GM18868 (cell line): ENCODE data around the gene HLF.

Experiments
- ATAC-seq: cut with Tn5 transposase; IDR thresholded peaks from one replicate; pipeline ENCODE4 v1.9.1; 2021; ENCODE audit warnings: mild to moderate bottlenecking, moderate library complexity; ENCODE audit not compliant: unreplicated experiment

HLF gene

DNA sequence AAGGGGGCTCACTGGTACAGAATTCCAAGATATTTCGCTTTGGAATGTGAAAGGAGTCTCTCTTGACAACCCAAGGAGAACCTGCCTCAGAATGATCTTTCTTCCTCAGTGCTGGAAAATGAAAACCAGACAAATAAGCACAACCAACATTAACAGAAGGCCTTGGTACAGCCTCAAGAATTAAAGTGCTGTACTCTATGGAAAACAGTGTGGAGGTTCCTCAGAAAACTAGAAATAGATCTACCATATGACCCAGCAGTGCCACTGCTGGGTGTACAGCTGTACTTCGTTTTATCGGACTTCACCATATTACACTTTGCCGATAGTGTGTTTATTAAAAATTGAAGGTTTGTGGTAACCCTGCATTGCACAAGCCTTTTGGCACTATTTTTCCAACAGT lies 25.2 kb downstream of the HLF start:
- ATAC-seq: no peak

DNA sequence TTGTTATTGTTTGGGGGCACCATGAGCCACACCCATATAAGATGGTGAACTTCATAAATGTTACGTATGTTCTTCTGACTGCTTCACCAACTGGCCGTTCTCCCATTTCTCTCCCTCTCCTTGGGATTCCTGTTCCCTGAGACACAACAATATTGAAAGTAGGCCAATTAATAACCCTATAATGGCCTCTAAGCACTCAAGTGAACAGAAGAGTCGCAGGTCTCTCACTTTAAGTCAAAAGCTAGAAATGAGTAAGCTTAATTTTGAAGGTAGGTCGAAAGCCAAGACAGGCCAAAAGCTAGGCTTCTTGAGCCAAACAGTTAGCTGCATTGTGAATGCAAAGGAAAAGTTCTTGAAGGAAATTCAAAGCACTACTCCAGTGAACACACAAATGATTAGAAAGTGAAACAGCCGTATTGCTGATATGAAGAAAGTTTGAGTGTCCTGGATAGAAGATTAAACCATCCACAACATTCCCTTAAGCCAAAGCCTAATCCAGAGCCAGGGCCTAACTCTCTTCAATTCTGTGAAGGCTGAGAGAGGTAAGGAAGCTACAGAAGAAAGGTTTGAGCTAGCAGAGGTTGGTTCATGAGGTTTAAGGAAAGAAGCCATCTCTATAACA lies 25.8 kb downstream of the HLF start:
- ATAC-seq: no peak

DNA sequence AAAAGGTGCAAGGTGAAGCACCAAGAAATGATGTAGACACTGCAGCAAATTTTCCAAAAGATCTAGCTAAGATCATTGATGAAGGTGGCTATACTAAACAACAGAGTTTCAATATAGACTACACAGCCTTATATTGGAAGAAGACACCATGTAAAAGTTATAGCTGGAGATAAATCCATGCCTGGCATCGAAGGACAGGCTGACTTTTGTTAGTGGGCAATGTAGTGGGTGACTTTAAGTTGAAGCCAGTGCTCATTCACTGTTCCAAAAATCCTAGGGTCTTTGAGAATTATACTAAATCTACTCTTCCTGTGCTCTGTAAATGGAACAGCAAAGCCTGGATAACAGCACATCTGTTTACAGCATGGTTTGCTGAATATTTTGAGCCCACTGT lies 26.4 kb downstream of the HLF start:
- no peak for ATAC-seq

DNA sequence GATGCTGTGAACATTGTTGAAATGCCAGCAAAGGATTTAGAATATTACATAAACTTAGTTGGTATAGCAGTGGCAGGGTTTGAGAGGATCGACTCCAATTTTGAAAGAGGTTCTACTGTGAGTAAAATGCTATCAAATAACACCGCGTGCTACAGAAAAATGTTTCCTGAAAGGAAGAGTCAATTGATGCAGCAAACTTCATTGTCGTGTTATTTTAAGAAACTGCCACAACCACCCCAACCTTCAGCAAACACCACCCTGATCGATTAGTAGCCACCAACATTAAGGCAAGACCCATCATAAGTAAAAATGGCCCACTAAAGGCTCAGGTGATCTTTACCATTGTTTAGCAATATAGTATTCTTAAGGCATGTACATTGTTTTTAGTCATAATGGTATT lies 27.3 kb downstream of the HLF start:
- ATAC-seq: no peak

GRCh38 chr17:55294042-55294751 lies 29.4 kb downstream of the HLF start:
- no peak for ATAC-seq

DNA sequence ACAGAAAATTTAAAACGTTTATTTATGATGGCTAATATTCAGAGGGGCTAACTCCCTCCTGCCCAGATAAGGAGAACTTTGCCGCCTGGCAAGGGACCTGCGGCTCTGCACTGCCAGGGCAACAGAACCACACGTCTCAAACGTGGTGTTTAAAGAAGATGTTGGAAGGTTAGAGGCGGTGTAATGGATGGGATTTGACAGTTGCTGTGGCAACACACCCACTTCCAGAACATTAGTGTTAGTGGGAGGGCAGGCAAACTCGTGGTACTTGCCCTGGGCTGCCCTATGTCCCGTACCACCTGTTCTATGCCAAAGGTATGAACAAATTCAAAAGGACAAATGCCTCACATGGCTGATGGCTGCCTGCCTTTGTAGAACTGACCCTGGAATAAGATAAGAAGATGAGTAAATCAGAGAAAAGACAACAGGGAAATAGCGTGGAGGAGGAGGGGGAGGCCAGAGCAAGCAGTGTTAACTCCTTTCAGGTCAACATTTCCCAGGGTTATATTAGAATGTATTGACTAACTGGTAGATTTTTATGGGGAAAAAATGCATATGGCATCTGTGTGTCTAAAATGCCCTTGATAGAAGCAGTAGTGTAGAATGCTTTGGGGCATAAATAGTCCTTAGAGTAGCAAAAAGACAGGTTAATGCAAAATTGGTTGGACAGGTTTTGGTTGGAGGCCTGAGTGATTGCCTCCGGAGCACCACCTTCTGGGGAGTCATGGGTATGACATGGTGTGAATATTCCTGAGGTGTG lies 30.8 kb downstream of the HLF start:
- ATAC-seq: peak; percentile 88

DNA sequence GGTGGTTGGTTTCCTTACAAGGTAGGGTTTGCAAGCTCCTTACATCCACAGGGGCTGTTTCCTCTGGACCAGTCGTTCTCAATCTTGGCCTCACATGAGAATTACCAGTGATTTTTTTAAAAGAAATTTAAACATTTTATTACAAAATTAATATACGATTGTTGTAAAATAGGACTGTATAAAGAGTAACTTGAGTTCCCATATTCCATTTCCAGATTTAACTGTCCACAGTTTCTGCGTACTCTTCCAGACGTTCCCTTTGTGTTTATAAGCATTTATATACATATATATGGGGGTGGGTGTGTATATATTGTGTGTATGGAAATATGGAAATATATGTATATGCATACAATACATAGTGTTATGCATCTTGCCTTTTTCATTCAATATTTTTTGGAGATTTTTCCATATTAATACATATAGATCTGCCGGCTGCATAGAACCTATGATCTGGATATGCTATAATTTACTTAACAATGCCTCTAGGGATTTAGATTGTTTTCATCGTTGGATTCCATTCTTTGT lies 31.5 kb downstream of the HLF start:
- no peak for ATAC-seq

- no peak for ATAC-seq
Measured at GRCh38 chr17:55296699-55297098, 31.9 kb downstream of the HLF start.

DNA sequence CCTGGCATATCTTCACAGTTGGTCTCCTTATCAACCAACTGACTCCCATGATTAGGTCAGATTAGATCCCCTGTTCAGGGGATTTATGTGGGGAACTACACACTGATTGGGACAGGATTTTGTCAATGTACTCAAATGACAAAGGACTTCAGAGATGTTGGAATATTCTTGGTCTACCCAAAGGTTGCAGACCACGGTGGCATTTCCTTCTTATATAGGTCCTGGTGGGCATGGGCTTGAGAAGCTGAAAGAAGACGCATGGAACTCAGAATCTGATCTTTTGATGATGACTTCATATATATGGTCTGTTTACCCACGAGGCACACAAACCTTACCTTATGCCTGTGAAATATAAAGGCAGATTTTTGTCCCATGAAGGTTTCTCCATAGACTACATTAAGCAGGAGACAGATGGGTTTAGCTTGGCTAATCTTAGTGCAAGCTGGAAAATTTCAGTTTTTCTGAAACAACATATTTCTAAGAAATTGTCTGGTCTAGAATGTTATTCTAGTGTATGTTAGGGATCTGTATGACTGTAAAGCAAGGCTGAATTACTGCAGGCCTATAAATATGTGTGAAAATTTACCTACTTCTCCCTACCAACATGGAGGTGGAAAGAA lies 33.5 kb downstream of the HLF start:
- no peak for ATAC-seq

GRCh38 chr17:55299162-55299838 lies 34.5 kb downstream of the HLF start:
- no peak for ATAC-seq

DNA sequence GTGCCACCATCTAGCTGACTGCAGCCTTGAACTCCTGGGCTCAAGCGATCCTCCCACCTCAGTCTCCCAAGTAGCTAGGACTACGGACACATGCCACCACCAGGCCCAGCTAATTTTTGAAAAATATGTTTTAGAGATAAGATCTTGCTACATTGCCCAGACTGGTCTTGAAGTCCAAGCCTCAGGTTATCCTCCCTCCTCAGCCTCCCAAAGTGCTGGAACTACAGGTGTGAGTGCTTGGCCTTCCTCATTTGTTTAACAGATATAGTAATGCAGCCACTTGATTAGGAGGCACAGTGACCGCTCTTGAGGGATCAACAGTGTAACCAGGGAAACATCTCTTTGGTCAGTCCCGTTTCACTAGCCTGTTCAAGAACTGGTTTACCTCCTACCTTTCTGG lies 35.1 kb downstream of the HLF start:
- no peak for ATAC-seq

- ATAC-seq: no peak
Measured at GRCh38 chr17:55300479-55301290, 35.9 kb downstream of the HLF start.

- ATAC-seq: no peak
Measured at GRCh38 chr17:55301521-55302406, 37.0 kb downstream of the HLF start.

GRCh38 chr17:55302407-55302787 lies 37.6 kb downstream of the HLF start:
- no peak for ATAC-seq

- ATAC-seq: no peak
Measured at GRCh38 chr17:55303008-55303493, 38.3 kb downstream of the HLF start.

- ATAC-seq: peak; percentile 69
Measured at GRCh38 chr17:55303701-55304145, 39.0 kb downstream of the HLF start.

GRCh38 chr17:55304171-55304859 lies 39.6 kb downstream of the HLF start:
- no peak for ATAC-seq
